HG02885 (cell line): ENCODE measurements around the gene B3GNT2.

Source experiments
- ATAC-seq: cut with Tn5 transposase; IDR thresholded peaks from one replicate; pipeline ENCODE4 v1.9.1; 2021; ENCODE audit warnings: mild to moderate bottlenecking; ENCODE audit not compliant: unreplicated experiment, poor library complexity

Gene B3GNT2

DNA sequence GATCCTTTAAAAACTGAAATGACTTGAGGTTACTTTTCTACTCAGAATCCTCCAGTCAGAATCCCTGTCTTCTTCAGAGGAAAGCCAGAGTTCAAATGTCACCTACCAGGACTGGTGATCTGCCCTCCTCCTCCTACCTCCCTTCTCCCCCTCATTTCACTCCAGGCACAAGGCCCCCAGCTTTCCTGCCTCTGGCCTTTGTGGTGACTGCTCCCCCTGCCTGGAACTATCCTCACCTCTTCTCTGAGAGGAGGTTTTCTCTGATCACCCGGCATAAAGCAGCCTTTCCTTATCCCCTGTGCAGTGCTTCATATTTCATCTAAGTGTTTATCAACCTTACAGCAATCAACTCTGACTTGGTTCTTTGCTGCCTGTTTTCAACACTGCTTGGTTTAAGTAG, 6.8 kb downstream of the B3GNT2 start:
- no peak for ATAC-seq

DNA sequence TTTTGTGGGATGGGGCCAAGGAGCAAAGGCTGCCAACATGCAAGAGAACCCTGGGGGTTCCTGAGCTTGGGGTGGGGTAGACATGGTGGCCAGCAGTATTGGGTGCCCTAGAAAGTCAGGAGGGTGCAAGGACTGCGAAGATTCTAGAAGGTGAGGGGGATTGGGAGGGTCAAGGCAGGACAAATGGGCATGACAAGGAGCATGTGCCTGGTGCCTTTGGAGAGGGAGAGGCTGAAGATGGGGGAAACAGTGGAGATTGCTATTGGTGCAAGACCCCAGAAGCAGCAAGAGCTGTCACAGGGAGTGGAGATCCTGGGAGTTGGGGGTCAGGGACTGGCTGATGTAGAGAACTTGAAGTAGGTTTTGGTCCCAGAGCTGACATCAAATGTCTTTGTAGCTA, 7.5 kb downstream of the B3GNT2 start:
- ATAC-seq: no peak

DNA sequence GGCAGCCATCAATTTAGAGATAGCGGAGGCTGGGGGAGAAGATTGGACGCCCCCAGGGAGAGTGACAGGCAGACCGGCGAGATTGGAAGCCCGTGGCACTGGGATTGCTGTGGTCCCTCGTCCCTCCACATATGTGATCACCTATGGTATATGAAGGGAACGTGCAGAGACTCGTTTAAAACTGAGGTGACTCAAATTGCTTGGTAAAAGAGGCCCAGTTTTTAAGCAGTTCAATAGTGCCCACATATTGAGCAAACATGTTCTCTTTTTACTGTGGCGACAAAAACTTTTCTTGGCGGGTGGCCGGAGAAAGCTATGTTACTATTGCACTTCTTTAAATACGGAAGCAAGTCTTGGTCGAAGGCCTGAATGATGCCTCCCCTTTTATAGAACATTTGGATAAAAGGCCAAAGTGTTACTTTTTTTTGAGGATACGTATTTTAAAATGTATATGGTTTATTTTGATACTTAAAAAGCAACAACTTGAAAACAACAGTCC, 9.1 kb downstream of the B3GNT2 start:
- ATAC-seq: no peak

DNA sequence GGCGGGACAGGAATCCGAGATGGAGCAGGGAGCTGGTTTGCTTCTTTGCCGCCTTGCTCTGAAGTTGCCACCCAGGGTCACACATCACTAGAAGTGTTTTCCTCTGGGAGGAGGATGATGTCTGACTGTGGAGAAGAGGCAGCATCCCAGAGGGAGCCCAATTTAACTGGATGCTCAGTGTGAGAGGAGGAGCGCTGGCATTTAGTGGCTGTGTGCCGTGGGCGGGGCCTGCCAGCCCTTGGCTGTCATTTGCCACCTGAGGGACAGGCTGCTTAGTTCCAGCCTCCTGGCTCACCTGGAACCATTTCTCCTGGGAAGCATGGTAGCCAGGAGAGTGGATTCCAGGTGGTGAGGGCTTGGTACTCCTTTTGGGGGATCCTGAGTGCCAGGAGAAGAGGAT, 9.6 kb downstream of the B3GNT2 start:
- no peak for ATAC-seq

DNA sequence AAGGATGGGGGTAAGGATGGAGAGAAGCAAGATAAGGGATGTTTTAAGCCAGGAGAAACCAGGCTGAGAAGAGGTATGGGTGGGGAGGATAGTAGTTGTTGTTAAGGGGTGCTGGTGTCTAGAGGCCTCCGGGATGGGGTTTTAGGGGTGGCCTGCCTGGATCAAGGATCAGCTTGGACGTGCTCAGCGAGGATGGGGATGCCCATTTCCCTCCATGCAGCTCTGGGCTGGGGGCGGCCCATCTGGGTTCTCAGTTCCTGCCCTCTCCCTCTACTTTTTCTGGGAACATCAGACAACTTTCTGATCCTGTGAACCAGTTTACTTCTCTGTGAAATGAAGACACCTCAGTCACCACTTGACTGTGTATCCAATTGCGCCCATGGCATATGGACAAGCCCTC, 10.1 kb downstream of the B3GNT2 start:
- no peak for ATAC-seq

DNA sequence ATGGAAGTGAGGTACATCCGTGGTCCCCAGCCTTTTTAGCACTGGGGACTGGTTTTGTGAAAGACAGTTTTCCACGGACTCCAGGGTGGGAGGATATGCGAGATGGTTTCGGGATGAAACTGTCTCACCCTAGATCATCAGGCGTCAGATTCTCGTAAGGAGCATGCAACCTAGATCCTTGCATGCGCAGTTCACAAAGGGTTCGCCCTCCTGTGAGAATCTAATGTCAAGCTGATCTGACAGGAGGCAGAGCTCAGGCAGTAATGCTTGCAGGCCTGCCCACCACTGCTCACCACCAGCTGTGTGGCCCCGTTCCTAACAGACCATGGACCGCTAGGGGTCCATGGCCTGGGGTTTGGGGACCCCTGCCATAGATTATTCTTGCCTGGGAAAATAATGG, 11.6 kb downstream of the B3GNT2 start:
- no peak for ATAC-seq

DNA sequence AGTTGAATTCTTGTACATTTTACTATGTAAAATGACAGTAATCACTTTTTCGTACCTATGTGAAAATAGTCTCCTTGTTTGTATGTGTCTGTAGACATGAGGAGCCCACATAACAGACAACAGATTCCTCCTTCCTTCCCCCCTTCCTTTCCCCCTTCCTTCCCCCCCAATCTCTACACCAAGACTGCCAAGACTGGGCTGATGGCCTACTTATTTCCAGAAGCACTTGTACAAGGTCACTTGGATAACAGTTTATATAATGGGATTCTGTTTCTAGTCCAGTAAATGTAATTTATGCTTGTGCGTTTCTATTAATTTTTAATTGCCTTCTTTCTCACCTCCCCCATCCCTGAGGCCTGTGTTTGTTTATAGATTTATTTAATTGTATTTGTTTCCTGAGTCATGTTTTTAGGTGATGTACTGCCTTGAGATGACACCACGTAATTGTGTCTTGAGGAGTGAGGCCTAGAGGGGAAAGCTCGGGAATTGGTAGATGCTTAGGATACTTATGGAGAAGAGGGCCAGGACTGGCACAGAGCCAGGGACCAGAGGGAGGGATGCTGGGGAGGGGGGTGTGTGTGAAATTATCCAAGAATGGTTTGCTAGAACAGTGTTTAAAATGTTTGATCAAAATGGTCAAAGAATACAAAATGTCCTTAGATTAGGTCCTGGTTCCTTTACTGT, 12.3 kb downstream of the B3GNT2 start:
- no peak for ATAC-seq

DNA sequence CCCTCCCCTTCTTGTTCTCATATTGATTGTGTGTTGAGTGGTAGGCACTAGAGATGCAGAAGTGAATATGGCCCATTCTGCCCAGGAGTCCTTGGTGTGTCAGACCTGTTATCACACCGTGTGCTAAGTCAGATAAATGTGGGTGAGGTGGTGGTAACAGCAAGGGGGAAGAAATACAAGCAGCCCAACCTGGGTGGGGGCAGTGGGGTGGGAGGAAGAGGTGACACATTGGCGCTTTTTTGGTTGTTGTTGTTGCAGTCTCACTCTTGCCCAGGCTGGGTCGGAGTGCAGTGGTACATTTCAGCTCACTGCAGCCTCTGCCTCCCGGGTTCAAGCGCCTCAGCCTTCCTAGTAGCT, 12.8 kb downstream of the B3GNT2 start:
- ATAC-seq: no peak

DNA sequence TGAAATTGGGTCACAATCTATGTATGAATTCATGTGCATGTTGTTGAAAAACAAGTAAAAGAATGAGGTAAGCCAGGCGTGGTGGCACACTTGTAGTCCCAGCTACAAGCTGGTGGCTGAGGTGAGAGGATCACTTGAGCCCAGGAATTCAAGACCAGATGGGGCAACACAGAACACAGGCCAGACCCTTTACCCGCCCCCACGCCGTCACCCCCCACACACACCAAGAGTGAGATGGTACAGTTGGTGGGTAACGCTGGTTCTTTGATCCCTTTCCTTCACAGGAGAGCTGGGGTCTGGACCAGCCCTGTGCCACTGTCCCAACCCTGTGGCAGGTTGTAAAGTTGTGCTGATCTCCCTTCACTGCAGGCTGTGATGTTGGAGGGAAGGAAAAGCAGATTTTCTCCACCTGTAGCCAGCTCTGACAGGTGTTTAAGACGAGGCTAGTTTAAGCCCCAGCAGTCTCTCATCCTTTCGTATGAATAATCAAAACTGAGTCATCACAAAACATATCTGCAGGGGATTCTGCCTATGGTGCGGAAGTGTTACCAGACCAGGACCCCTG, 13.6 kb downstream of the B3GNT2 start:
- no peak for ATAC-seq

DNA sequence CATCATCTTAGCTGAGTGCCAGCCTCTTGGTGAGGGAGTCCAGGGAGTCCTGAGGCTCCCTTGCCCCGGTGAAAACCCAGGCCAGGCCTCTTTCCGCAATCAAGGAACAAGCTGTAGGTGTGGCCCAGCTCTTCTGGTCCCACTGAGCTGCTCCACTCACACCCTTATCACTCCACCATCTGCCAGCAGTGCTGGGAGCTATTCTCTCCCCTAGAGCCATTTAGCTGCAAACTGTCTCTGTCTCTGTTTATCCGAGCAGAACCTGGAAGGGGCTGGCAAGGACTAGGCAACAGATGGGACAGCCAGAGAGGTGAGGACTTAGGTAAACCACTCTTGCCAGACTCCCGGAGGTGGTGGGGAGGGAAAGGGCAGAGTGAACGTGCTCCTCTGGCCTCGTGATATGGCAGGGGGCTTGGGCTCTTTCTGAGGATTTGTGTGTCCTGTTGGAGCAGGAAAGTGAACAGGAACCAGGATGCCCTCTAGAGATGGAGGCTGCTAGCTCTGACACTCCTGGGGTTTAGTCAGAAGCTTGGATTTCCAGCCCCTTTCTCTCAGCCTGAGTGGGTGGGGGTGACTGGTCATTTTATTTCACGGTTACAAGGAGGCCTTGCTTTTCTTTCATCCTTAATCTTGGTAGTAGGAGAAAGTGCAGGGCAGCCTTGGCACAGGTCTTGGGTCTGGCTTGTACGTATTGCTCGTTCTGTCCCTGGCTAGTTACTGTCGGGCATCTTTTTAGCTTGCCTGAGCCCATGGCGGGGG, 19.6 kb downstream of the B3GNT2 start:
- no peak for ATAC-seq

DNA sequence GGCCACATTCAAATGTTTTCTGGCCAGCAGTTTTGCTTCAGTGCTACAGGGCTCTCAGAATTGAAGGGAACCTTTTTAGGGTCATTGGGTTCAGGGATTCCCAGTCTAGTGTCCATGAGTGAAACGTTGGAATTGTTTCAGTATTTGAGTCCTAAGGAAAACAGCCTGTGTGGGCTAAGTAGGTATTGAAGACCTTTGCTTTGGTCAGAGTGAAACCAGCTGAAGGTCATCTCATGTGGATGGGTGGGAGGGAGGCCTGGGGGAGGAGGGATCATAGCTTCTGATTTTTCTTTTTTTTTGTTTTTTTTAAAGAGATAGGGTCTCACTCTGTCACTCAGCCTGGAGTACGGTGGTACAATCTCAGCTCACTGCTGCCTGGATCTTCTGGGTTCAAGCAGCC, 20.2 kb downstream of the B3GNT2 start:
- ATAC-seq: no peak

DNA sequence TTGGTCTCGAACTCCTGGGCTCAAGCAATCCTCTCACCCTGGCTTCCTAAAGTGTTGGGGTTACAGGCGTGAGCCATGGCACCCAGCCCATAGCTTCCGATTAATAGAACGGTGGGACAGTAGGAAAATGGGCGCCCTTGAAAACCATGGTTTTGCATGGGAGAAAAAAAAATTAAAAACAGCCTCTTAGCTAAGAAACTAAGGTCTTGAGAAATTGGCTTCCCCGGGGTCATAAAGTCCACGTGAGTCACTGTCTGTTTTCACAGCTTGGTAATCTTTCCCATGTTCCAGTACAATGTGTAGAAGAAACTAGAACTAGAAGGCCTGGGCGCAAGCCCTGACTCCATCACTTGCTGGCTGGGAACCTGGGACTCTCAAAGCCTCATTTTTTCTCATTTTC, 20.7 kb downstream of the B3GNT2 start:
- ATAC-seq: no peak

DNA sequence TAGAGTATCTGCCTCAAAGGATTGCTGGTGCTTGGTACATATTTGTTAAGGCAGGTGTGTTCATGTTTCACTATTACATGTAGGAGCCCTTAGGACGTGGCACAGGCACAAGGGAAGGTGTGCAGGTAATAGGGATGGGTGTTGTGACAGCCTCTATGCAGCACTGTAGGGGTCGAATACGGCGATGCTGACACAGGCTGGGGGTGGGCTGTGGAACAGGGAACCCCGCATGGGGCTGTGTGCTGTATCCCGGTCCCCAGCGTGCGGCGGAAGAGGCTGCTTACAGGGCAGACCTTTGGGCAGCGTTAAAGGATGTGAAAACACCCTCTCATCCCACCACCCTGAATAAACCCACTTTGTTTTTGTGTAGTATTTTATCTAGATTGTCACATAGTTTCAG, 21.5 kb downstream of the B3GNT2 start:
- ATAC-seq: no peak

DNA sequence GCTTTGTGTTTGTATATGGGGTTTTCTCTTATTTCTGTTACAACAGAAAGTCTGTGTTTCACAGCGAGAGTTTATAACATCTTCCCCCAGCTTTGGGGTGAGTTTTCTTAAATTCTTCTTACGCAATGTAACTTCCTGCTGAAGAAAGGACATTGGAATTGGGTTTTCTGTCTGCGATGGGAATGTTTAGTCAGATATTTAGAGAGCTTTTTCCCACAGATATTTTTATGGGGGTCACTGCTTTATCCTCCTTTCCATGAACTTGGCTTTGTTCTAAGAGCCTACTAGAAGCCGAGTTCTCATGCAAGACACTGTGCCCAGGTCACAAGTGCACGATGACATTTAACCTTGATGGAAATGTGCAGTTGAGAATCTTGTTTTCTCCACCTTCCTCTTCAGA, 22.1 kb downstream of the B3GNT2 start:
- ATAC-seq: no peak

DNA sequence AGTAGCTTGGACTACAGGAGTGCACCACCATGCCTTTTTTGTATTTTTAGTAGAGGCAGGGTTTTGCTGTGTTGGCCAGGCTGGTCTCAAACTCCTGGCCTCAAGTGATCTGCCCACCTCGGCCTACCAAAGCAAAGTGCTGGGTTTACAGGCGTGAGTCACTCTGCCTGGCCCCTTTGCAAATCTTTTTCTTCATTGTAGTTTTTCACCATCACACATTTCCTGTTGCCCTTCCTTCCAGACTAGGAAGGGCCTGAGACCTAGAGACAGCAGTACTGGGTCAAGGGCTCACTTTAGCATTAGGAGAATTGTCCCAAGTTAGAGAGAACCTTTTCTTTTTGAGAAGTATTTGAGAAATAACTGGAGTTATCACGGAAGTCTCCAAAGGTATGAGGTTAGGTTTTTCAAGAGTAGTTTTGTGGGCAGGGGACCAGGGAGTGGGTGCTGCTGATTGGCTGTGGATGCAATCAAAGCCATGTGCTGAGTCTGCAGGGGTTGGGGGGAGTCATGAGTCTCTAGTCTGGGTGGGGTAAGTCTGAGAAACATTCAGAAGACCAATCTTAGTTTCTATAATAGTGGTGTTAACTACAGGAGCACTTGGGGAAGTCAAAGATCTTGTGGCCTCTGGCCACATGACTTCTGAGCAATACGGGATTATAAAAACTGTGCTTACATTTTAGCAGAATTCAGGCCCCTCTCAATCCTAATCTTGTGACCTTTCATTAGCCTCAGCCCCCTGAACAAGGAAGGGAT, 23.7 kb downstream of the B3GNT2 start:
- no peak for ATAC-seq

DNA sequence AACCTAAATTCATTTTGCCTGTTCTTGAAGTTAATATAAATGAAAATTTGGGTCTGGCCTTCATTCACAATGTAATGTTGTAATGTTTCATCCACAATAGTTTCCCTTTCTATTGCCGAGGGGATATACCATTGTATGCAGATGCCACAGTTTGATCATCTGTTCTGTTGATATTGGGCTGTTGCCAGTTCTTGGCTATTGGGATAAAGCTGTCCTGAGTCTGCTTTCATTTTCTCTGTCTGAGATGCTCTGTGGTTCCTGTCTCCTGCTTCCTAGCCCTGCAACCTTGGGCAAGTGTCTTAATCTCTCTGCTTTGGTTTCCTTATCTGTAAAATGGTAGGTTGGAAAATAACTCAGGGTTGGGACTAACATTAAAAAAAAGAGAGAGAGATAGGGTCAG, 25.2 kb downstream of the B3GNT2 start:
- no peak for ATAC-seq

DNA sequence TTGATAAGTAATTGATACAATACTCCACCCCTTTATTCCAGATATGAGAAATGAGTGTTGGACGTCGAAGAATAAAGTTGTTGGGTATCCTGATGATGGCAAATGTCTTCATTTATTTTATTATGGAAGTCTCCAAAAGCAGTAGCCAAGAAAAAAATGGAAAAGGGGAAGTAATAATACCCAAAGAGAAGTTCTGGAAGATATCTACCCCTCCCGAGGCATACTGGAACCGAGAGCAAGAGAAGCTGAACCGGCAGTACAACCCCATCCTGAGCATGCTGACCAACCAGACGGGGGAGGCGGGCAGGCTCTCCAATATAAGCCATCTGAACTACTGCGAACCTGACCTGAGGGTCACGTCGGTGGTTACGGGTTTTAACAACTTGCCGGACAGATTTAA, 26.3 kb downstream of the B3GNT2 start:
- ATAC-seq: no peak

DNA sequence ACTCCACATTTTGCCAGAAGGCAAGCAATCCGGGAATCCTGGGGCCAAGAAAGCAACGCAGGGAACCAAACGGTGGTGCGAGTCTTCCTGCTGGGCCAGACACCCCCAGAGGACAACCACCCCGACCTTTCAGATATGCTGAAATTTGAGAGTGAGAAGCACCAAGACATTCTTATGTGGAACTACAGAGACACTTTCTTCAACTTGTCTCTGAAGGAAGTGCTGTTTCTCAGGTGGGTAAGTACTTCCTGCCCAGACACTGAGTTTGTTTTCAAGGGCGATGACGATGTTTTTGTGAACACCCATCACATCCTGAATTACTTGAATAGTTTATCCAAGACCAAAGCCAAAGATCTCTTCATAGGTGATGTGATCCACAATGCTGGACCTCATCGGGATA, 26.8 kb downstream of the B3GNT2 start:
- no peak for ATAC-seq

DNA sequence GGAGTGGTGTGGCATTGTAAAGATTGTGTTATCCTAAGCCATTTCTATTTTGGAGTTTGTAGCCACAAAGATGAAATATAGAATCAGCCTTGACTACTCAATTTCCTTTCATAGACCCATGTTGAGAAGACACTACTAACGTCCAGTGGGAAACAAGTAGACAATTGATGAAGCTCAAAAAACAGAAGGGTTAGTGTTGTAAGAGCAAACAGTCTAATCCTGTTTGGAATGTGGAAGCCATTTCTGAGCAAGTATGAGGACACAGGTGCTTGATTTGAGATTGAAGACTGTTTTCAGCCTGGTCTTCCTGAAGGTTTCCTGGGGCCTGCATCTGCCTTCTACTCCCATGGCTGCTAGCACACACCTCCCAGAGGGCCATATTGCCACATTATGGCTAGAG, 29.1 kb downstream of the B3GNT2 start:
- no peak for ATAC-seq

DNA sequence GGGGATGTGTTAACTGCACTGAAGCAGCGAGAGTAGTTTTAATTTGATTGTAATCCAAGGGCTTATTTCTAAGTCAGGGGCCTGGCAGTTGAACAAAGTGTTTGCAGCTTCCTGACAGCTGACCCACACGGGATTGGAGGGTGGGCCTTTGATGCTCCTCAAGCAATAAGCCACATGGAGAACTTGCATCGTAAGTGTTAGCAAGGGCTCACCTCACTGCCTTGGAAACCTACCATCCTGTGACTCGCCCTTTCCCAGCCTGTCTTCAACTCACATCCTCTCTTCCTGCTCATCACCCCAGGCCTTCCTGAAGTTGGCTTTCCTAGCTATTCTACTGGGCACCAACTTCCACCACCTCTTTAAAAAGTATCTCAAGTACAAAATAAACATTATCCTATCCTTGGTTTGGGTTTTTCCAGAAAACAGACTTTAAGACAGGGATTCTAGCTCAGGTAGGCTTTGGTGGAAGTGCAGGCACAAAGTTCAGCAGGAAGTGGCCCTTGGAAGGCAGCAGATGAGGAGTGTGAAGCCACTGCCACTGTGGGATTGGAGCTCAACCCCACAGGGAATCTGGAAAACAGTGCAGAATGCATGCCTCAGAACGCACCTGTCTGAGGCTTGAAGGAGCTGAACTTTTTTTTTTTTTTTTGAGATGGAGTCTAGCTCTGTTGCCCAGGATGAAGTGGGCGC, 31.6 kb downstream of the B3GNT2 start:
- no peak for ATAC-seq
